GM12878 (cell line): ENCODE results near the gene DNAH2.

Experiments used
- CREM ChIP-seq: IDR thresholded peaks from 2 replicates; pipeline ENCODE4 v1.6.1; 2014; ENCODE audit warnings: antibody characterized with exemption, low read depth
- CTCF ChIP-seq, 3 experiments: IDR thresholded peaks in 2 of 3; conservative IDR thresholded peaks in 1 of 3; 2 replicates each; pipeline ENCODE4 v1.5.1; 2011; ENCODE audit warnings: low read depth in 3 of 3, low read length in 3 of 3, mild to moderate bottlenecking in 3 of 3, control low read depth in 2 of 3, moderate library complexity in 2 of 3, inconsistent platforms in 1 of 3, mixed read lengths in 1 of 3; ENCODE audit not compliant: control insufficient read depth in 2 of 3, insufficient read depth in 1 of 3; ENCODE audit errors: extremely low read depth in 1 of 3
- EP300 ChIP-seq, 2 experiments: fragments of 150-350 bp in 1 of 2; IDR thresholded peaks; 2 replicates each; pipeline ENCODE4 v1.6.1; 2011 to 2012; ENCODE audit warnings: low read depth in 2 of 2, low read length in 2 of 2, borderline replicate concordance in 1 of 2, improper control_type of control experiment in 1 of 2, inconsistent platforms in 1 of 2; ENCODE audit not compliant: control insufficient read depth in 1 of 2
- EZH2 ChIP-seq: IDR thresholded peaks from 2 replicates; pipeline ENCODE4 v1.6.1; 2012; ENCODE audit warnings: low read depth, mild to moderate bottlenecking, control low read depth, inconsistent platforms, low read length, borderline replicate concordance; ENCODE audit not compliant: control insufficient read depth
- POLR2A ChIP-seq: IDR thresholded peaks from 2 replicates; pipeline ENCODE4 v1.6.1; 2011; ENCODE audit warnings: low read depth, mild to moderate bottlenecking, low read length

- TF ChIP-seq CREM (no peak), EP300 (IDR thresholded peaks at IDR 0.05; ENCODE audit: borderline replicate concordance in 1 of 2, control insufficient read depth in 1 of 2, low read depth in 2 of 2, low read length in 2 of 2) (no peak), CTCF (IDR thresholded peaks at IDR 0.05 in 2 of 3, conservative IDR thresholded peaks at IDR 0.05 in 1 of 3; ENCODE audit: control insufficient read depth in 2 of 3, extremely low read depth in 1 of 3, insufficient read depth in 1 of 3, low read depth in 3 of 3, low read length in 3 of 3) (no peak), EZH2 (no peak), POLR2A (no peak)
These were observed 2.6 kb upstream of the DNAH2 start for GRCh38 chr17:7714721-7715594.
